Measurements from ENCODE around the gene PIK3CB.

DNA sequence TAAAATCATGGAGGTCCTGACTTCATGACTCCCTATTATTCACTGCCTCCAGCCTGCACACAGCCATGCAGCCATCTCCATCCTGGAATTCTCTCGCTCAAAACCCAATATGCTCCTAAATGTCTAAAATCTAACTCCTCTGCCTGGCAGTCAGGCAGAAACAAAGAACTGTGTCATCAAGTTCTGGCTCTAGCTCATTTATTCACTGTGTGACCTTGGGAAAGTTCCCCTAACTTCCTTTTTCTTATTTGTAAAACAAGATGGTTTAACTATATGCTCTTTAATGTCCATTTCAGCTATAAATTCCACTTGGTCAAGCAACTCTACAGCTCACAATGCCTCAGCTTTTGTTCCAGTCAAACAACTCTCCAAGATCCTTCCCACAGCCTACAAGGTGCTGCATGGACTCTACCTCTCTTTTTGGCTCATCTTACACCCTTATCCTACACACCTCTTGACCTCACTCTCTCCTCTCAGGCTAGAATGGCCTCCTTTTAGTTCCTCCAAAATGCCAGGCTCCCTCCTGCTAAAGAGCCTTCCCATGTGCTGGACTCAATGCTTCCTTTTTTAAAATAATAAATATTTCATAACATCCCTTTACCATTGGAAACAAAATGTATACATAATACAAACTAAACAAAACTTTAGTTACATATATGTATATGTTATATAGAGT is 16.4 kb downstream of the PIK3CB start:
- TF ChIP-seq, protein P1, sequence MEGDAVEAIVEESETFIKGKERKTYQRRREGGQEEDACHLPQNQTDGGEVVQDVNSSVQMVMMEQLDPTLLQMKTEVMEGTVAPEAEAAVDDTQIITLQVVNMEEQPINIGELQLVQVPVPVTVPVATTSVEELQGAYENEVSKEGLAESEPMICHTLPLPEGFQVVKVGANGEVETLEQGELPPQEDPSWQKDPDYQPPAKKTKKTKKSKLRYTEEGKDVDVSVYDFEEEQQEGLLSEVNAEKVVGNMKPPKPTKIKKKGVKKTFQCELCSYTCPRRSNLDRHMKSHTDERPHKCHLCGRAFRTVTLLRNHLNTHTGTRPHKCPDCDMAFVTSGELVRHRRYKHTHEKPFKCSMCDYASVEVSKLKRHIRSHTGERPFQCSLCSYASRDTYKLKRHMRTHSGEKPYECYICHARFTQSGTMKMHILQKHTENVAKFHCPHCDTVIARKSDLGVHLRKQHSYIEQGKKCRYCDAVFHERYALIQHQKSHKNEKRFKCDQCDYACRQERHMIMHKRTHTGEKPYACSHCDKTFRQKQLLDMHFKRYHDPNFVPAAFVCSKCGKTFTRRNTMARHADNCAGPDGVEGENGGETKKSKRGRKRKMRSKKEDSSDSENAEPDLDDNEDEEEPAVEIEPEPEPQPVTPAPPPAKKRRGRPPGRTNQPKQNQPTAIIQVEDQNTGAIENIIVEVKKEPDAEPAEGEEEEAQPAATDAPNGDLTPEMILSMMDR (IDR thresholded peaks at IDR 0.05; ENCODE audit: low read length): no peak
- TF ChIP-seq EZH2 (IDR thresholded peaks at IDR 0.05; ENCODE audit: borderline replicate concordance, low read length): no peak

All from OCI-LY1 (cell line).